GM21825 (cell line): Measurements from ENCODE around the gene SPESP1.
"Not testable (repeated sequence)": the region's sequence is repeated elsewhere in the genome, so short reads cannot be mapped to it uniquely, and the experiment has no call there.

Experiments used
- ATAC-seq: cut with Tn5 transposase; IDR thresholded peaks from one replicate; pipeline ENCODE4 v1.9.1; 2021; ENCODE audit warnings: mild to moderate bottlenecking, moderate library complexity; ENCODE audit not compliant: unreplicated experiment

The SPESP1 gene

DNA sequence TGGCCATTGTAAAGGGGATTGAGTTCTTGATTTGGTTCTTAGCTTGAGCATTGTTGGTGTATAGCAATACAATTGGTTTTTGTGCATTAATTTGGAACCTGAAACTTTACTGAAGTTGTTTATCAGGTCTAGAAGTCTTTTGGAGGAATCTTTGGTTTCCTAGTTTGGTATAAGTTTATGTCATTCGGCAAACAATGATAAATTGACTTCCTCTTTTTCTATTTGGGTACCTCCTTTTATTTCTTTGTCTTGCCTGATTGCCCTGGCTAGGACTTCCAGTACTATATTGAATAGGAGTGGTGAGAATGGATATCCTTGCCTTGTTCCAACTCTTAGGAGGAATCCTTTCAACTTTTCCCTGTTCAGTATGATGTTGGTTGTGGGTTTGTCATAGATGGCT is 32.1 kb downstream of the SPESP1 start:
- no peak for ATAC-seq

DNA sequence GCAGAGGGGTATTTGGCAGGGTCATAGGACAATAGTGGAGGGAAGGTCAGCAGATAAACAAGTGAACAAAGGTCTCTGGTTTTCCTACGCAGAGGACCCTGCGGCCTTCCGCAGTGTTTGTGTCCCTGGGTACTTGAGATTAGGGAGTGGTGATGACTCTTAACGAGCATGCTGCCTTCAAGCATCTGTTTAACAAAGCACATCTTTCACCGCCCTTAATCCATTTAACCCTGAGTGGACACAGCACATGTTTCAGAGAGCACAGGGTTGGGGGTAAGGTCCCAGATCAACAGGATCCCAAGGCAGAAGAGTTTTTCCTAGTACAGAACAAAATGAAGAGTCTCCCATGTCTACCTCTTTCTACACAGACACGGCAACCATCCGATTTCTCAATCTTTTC is 33.4 kb downstream of the SPESP1 start:
- not testable (repeated sequence) for ATAC-seq

DNA sequence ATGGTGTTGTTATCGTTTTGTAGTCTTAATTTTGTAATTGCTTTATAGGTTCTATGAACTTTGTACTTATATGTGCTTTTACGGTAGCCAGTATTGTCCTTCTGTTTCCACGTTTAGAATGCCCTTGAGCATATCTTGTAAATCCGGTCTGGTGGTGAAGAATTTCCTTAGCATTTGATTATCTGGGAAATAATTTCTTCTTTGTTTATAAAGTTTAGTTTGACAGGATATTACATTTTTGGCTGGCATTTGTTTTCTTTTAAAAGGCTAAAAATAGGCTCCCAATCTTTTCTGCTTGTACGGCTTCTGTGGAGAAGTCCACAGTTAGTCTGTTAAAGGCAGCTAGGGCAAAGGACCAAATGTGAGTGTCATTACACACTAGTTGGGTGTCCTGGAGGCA is 36.7 kb downstream of the SPESP1 start:
- no peak for ATAC-seq

DNA sequence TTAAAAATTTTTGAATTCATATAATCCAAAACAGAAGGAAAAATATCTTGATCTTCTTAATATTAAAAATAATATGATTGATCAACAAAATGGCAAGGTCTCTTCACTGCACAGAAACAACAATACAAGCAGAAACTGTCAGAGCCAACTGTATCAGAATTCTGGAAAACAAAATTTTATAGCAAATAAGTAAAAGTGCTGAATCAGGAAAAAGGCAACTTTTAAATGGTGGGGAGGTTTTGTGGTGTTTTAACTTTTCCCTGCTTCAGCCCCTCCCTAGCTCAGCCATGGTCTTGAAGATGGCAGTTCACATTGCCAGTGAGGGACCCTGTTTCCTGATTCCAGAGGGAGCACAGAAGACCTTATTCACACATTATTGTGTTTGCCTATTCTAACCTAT is 37.6 kb downstream of the SPESP1 start:
- ATAC-seq, result no peak

DNA sequence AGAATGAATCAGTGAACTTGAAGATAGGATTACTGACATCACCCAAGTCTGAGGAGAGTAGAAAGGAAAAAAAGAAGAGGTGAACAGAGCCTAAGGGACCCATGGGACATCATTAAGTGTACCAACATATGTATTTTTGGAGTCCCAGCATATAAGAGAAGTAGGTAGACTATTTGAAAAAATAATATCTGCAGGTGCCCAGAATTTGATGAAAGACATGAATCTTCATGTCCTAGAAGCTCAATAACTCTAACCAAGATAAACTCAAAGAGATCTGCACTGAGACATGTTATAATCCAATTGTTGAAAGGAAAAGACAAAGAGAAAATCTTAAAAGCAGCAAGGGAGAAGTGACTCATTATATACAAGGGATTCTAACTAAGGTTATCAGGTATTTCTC is 39.0 kb downstream of the SPESP1 start:
- ATAC-seq, result no peak

DNA sequence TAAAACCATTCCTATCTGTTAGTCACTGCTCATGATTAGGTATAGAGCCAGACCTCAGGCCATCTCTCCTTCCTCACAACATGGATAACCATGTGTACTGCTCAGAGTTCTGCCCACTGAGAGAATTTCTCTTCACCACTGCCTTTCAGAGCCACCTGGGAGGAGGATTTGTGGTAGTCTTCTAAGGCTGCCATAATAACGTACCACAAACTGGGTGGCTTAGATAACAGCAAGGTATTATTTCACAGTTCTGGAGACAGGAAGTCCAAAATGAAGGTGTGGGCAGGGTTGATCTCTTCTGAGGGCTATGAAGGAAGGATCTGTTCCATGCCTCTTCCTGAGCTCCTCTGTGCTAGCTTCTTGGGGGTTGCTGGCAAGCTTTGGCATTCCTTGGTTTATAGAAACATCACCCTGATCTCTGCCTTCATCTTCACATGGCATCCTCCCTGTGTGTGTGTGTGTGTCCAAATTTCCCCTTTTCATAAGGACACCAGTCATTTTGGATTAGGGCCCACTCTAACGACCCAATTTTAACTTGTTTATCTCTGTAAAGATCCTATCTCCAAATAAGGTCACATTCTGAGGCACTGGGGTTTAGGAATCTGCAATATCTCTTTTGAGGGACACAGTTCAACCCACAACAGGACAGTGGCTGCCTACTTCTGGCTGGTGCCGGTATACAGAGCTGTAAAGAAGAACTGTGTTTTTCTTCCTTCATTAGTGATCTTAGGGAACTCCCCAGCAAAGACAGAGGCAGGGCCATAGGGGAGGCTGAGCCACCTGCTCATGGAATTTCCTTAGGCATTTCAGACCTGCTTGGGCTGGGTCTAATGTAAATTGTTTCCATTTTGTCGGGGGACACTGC is 42.1 kb downstream of the SPESP1 start:
- no peak for ATAC-seq

DNA sequence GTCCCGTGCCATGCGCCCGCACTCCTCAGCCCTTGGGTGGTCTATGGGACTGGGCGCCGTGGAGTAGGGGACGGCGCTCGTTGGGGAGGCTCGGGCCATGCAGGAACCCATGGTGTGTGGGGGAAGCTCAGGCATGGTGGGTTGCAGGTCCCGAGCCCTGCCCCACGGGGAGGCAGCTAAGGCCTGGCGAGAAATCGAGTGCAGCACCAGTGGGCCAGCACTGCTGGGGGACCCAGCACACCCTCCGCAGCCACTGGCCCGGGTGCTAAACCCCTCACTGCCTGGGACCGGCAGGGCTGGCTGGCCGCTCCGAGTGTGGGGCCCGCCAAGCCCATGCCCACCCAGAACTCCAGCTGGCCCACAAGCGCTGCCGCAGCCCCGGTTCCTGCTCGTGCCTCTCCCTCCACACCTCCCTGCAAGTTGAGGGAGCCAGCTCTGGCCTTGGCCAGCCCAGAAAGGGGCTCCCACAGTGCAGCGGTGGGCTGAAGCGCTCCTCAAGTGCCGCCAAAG is 45.4 kb downstream of the SPESP1 start:
- ATAC-seq, result not testable (repeated sequence)

DNA sequence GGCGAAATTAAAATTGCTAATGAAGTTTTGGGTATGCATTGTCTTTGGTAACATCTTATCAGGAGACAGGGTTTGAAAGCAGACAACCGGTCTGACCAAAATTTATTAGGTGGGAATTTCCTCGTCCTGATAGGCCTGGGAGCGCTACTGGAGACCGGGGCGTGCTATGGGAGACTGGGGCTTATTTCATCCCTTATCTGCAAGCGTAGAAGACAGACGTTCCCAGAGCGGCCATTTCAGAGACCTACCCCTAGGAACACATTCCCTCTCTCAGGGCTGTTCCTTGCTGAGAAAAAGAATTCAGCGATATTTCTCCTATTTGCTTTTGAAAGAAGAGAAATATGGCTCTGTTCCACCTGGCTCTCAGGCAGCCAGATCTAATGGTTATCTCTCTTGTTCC is 47.1 kb downstream of the SPESP1 start:
- ATAC-seq, result not testable (repeated sequence)

DNA sequence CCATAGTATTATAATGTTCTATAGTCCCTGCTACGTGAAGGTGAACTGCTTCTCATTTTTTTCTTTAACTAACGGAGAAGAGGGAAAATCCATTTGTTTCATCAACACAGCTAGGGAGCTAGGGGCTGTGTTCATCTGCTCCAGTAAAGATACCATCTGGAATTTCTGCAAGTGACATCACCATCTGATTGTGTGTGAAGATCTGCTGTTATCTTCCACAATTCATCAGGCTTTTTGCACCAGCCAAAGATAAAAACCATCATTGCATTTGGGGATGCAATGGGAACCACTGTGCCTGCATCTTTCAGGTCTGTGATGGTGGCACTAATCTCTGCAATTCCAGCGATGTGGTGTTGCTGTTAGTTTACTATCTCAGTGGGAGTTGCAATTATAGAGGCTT is 48.7 kb downstream of the SPESP1 start:
- no peak for ATAC-seq

DNA sequence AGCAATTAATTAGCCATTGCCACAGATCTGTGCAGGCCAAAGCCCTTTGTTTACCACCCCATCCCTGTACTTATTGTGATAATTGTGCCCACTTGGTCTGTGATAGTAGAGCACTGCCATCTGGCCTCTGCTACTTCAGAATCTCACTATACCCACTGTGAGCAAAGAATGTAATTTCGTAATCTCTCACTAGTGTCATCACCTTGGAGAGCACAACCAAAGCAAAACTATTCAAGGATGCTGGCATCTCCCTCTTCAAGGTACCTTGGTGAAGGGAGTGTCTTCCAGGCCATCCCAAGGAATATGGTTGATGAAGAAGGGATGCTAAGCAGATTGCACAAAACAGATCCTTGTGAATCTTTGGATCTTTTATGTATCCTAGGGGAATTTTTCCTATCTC is 49.5 kb downstream of the SPESP1 start:
- ATAC-seq, result no peak

DNA sequence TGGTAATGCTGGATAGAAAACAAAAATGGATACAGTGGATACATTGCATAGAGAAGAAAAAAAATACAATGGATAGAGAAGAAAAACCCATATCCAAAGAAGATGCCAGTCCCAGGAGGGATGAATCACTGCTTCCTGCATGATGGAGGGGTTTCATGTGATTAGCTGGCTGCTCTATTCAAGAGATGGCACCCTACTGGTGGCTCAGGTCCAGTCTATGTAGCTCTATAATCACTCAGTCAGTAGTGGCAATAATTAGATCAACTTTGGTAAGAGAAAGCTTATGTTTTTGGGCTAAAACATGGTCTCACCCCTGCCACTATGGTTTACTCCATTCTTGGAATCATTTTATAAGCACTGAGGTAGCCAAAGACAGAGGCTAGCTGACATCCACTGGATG is 50.5 kb downstream of the SPESP1 start:
- no peak for ATAC-seq

DNA sequence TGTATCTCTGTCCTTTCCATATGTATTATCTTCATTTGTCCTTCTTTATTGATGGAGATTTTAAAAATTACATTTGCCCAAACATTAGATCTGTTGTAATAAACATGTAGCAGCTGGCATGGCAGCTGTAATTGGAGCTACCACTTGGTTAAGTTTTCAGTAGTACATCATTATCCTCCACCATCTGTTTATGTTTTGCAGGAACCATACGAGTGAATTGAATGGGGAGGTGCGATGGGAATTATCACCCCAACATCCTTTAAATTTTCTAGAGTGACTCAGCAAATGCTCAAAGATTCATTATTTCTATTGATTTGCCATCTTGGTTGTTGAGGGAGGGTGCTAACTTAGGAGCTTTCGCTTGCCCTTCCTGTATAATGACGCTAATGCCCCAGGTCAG is 51.6 kb downstream of the SPESP1 start:
- no peak for ATAC-seq

DNA sequence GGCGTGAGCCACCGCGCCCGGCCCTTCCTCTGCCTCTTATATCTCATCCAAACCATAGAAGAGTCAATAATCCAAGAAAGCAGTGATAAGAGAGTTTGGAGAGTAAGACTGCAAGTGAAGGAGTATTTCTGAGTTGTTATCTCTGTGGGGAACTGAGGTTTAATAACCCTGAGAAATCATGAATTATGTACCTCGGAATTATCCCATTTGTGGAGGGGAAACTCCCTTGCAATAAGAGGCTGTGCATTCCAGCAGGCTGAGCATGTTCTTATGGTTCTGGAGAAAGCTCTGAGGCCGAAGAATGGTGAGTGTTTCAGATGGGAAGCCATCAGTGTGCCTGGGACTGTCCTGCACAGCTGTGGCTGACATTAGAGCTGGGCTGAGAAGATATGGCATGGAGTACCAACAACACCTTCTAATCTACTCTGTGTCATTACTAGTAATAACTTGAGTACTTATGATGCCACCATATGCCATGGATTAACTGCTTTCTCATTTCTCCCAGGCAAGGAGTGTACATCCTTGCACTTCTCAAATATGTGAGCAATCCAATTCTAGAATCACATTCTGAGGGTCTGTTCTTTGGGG is 52.7 kb downstream of the SPESP1 start:
- ATAC-seq, result no peak

DNA sequence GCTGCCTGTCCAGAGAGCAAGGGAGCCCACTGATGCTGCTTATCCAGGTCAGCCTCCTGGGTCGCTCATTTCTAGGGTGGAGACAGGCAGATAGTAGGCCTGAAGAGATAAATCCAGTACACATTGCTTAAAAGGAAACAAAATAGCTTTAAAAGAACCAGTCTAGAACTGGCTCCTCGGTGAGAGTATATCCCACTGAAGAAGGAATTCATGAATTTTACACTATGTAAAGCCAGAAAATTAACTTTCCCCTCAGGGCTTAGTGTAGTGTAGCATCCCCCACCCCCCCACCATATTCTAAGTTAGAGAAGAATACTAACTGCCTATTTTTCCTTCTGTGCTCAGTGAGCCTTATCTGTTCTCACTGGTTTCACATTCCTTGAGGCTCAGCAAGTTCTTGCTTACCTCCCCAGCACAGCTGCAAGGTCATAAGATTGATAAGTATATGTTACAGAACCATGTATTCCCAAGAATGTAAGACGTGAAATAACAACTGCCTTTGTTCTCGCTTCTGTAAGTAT is 53.7 kb downstream of the SPESP1 start:
- no peak for ATAC-seq

DNA sequence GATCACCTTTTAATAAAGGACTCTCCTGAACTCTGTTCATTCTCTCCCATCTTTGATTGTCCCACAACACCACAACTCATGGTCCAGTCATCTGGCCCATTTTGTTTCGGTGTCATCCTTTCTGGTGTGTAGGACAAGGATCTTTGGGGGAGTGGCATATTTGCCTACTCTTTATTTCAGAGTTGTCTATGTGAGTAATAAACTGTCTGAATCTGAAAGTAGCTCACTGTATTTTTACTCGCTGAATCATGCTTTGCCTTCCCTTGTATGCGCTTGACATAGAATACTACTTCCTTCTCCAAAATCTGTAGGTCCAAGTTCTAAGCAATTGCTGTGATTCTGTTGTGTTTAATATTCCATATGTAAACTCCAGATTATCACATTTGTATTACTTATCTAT is 54.3 kb downstream of the SPESP1 start:
- no peak for ATAC-seq

DNA sequence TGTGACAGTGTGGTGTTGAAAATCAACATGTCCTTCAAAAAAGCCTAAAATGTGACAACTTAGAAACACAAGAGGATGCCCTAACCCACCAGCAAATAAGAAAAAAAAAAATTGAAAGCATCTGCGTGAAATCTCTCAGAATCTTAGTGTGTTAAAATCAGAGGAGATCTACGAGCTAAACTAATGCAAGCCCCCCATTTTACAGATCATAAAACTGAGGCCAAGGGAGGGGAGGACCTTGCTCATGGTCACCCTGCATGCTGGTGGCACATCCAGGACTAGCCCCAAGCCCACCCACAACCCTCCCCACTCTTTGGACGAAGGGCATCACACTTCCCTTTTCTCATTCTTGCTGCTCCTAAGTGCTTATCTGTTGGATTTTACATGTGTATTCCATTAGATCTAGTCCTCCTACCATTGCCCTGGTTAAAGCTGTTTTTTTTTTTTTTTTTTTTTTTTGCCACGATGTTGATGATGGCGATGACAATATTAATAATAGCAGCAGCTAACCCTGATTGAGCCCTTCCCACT is 55.1 kb downstream of the SPESP1 start:
- ATAC-seq, result no peak

DNA sequence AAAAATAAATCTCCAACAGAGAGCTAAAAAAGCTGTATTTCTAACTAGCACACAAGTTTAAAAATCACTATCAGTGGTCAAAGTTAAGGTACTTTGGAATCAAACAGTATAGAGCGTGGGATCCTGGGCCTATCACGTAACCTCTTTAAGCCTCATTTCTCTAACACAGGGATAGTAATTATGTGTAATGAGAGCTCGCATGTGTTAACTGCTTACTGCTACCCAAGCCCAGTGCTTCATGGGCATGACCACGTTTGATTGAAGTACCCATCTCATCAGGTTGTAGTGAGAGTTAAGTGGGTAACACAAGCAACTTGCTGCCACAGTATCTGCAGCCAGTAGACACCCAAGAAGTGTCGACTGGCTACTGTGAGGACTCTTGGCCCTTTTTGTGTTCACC is 56.0 kb downstream of the SPESP1 start:
- ATAC-seq, result no peak

DNA sequence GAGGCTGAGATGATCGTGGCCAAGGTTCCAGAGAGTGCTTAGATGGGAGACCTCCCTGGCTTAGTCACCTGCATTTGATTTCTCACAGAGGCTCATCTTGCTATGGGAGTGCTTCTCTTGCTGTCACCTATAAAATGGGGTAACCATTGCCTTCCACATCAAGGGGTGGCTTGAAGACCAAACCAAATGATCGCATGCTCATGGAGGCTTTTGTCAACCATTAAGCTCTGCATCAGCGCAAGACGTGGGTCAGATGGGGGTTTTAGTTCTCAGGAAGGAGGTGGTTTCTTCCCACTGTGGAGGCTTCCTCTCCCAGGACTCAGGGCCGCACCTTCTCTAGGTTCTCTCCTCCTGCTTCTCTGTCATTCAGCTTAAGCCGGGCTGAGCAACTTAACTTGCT is 56.8 kb downstream of the SPESP1 start:
- no peak for ATAC-seq

DNA sequence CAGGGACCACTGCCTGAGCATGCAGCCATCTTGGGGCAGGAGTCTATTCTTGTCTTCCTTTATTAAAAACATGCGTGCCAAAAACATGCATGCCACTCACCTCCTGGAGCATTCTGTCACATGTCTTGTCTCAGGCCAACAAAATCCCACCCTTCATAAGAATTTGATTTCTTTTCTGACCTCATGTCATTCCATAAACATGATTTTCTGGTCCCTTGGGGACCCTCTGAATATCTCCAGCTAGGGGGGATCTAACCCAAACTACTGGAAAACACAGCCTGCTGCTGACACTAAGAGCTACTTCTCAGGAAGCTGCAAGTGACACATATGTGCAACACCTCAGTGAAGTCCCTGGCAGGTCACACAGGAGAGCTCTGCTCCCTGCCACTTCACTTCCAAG is 57.4 kb downstream of the SPESP1 start:
- no peak for ATAC-seq

DNA sequence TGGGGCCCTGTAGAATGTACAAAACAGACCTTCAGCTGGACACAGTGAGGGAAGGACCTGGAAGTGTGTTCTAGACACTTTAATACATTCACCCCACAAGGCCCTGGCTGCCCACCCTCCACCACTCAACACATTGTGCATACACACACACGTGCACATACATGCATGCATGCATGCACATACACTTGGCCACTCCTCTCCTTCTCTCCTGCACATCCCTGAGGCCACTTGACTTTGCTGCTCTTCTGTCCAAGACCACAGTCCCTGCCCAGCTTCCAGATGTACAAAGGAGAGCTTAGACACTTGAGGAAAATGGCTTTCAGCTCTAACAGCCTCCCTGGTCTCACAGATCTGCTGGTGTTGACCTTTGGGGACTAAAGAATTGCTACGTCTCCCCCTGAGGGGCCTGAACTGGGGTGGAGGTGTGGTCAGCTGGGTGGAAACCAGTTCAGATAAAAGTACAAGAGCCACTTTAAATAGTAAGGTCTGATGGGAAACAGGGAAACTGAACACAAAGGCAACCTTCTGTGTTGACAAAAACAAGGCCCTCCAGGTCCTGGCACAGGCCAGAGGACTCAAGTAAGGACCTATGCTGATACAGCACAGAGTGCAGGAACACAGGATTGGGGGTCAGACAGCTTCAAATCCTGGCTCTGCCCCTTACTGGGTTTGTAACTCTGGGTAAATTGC is 59.4 kb downstream of the SPESP1 start:
- no peak for ATAC-seq

DNA sequence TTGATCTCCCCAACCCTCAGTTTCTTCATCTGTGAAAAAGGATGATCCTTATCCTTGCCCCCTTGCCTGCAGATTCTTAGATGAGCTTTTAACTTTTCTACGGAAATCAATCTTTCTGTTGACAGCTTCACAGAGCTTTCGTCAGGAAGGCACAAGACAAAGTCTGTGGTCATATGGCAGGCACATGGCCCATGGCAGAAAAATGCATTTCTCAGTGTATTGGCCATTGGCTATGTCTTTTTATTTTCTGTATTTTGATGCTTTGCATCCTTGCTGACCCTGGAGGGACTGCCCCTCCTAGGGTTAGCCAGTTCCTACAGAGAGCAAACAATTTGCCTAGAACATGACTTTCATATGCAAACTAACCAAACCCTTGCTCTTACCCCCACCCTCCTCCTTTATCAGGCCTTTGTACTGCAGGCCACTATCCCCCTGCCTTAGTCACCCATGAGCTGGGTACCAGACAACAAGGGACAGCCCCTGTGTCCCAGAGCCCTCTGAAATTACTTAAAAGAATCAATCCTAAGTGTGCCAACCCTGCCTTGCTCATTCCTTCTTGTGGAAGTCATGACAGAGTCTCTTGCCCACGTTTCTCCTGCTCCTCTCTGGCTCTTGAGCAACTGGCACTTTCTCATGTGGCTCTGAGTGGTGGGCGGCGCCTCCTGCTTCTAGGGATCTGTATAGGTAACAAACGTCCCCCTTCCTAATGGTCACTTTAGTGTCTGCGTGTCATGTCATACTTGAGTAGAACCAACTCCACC is 60.1 kb downstream of the SPESP1 start:
- no peak for ATAC-seq
